ENCODE results near the gene BRINP2.

Gene BRINP2

DNA sequence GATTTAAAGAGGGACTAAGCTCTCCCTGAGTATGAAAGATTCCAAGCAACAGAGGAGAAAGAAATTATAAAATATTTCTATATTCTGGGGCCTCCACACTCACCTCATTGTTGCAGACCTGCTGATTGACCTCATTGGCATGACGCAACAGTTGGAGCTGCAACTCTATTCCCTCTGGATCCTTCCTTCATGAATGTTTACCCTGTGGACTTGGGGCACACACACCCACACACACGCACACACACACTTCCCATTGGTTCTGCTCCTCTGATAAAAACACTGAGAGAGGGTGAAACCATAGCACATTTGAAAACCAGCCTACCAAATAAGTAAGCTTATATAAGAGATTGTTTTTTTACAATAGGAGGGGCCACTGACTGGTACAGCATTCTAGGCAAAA is 159.1 kb downstream of the BRINP2 start:
- DNase-seq = no peak
